ENCODE measurements around the gene GPNMB.

The GPNMB gene

DNA sequence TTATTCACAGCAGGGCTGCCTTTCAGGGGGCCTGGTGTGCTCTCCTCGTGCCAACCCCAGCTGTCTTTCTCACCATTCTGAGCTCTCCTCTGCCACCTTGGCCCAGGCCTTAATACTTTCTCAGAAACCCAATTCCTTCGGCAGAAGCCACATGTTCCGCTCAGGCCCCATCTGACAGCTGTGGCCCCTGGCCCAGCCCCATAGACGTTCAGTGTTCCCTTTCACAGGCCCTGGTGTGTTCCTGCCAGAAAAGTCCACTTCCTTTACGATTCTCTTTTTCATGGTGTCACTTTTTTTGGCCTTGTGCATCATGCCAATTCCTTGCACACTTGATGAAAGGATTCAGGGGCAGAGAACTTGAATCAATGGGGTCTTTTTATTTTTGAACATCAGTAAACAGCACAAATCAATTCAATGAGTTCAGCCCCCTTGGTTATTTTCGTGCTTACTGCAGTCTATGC, 15.9 kb upstream of the GPNMB start:
- DNase-seq (ENCODE audit: low read depth), result no peak

DNA sequence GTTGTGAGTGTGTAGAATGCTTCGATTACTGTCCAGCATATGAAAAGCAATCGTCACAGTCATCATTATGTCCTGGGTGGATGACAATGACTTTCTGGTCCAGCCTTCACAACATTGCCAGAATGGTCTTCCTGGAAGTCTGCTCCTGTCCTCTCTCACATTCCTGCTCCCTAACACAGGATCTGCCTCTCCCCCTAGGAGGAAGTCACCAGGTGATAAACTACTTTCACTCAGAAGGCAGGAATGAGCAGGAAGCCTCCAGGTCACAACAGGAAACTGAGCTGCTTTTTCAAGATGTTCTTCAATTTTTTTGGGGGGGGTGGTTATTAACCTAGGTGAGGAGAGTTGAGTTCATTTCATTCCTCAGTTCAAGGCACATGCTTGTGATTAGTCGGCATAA, 13.6 kb upstream of the GPNMB start:
- no peak for DNase-seq (ENCODE audit: low read depth)

DNA sequence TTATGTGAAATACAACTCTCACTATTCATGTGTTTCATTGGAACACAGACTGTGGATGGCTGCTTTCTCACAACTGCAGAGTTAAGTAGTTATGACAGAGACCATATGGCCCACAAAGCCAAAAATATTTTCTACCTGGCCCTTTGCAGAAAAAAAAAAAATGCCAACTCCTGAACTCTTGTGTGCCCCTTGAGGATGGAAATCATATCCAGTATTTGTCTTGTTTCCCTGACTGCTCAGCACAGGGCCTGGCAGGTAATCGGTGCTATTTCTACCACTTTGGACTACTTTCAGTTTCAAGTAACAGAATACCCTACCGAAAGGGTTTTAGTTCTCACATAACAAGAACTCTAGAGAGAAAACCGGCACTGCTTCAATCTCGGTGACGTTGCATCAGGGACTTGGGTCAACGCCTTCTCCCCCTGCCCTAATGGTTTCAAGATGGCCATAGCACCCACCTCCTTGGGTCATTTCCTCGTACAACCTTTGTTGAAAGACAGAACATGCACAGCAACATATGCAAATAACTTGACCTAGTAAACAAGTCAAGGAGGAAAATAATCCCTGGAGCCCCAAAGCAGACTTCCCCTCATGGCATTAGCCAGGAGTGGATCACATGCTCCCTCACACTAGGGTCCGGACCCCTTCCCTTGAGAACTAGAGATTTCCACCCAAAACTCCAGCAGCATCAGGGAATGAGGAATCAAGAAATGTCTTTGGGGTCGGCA, 11.8 kb upstream of the GPNMB start:
- DNase-seq (ENCODE audit: low read depth), result no peak

DNA sequence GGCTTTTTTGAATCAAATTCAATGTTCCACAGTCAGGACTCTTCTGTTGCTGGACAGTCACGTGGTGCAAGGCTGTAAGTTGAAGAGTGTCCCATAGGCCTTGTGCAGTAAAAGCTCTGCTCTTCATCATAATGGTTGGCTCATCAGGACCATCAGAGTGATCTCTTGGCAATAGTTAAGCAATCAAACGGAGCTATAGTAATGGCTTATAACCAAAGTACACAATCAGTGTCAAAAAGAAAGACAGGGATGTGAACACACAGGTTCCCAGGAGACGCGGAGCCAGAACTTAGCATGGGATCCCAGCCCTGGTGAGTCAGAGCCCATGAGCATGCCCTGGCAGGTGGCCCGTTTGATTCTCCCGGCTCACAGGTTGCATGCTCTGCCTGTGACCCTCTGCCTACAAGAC, 10.8 kb upstream of the GPNMB start:
- DNase-seq (ENCODE audit: low read depth), result no peak

DNA sequence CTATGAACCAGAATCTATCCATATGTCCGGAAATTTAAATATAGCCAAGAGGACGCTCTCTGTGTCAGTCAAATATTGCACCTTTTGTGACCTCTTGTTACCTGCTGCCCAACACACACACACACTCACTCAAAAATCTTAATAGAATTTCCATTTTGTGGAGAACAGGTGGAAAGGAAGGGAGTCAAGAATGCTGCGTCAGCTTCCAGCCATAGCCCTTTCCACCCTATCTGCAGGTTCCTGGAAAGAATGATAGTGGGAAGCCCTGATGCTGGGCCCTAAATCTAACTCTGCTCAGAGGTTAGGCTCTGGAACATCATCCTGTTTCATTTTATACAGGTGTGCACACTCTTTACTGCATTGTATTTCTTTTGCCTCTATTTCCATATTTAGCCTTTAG, 9.6 kb upstream of the GPNMB start:
- no peak for DNase-seq (ENCODE audit: low read depth)

DNA sequence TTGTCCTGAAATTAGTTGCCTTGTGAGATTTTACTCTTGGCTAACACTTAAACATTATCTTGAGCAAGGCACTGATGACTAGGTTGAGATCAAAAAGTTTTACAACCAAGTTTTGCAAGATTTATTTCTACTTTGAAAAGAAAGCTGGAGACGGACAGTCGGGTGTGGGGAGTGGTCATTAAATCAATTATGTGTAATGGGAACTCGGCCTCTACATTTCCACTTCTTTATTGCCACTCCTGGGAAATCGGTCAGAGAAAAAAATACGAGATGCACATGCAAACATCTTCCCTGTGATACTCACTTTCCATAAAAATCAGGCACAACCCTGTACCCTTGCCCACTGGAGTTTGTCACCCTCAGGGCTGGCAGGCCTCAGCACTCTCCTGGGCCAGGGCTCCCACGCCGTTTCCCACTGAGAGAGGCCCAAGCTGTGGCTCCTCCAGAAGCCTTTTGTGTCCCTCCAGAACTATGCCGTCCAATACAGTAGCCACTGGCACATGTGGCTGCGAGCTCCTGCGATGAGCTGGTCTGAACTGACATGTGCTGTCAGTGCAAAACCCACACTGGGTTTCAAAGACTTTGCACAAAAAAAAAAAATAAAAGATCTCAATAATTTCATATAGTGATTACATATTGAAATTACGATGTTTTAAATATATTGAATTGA, 7.5 kb upstream of the GPNMB start:
- DNase-seq (ENCODE audit: low read depth), result no peak

DNA sequence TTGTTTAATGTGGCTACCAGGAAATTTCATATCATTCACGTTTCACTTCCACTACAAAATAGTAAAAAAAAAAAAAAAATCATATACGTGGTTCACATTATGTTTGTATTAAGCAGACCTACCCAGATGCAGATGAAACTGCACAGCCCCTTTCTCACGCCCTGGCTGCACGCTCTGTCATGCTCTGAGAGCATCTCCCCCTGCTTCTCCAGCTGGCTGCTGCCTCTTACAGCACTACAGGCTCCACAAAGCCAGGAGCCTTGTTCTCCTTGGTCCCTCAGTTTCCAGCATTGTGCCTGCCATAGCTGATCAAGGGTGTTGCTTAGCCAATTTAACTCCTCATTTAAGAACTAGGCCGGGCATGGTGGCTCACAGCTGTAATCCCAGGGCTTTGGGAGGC, 6.9 kb upstream of the GPNMB start:
- no peak for DNase-seq (ENCODE audit: low read depth)

DNA sequence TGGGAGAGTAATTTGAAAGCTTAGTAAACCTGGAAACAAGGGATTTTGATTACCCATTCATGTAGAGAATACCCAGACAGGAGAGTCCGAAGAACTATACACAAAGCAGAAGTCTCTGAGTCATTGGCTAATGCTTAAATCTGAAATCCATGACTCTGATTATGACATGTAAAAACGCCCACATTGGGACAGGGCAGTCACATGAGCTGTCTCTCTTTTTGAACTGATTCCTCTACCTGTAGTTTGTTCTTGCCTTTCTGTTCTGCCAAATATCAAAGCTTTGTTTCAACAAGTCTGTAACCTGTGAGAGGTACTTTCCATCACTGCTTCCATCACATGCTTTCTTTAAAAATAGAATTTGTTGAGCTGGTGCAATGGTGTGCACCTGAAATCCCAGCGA, 4.3 kb upstream of the GPNMB start:
- no peak for DNase-seq (ENCODE audit: low read depth)

DNA sequence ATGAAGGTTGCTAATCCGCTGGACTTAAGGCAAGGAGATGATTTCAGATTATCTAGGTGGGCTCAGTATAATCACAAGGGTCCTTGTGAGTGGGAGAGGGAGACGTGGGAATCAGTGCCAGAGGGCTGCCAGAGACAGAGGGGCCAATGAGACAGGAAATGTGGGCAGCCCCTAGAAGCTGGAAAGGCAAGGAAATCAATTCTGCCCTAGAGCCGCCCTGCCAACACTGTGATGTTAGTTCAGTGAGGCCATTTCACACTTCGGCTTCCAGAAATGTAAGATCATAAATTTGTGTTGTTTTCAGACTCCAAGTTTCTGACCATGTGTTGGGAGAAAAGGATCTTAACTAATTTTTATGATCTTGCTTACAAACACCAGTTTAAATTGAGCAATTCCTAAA, 3.6 kb upstream of the GPNMB start:
- no peak for DNase-seq (ENCODE audit: low read depth)

DNA sequence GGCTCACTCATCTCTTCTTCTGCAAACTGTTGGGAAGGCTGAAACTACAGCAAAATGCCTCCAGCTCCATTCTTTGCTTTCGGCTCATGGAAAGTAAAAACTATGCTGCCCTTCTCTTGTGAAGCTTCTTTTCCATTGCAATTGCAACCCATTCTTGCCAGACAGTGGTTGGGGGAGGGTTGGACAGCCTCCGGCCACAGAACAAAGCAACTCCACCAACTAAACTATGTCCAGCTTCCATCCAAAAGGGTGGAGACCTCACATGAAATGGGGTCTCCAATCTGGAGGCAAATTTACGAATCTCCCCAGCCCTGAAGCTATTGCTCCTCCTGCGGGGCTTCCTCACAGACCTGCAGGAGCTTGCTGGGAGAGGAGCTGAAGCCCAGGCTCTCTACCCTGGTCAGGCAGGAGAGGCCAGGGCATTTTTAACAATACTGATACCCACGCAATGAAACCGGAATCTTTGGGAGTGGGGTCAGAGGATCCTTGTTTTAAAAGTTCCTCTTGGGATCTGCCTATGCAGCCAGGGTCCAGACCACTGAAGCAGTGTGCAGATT, 549 bp downstream of the GPNMB start:
- DNase-seq (ENCODE audit: low read depth), result no peak

DNA sequence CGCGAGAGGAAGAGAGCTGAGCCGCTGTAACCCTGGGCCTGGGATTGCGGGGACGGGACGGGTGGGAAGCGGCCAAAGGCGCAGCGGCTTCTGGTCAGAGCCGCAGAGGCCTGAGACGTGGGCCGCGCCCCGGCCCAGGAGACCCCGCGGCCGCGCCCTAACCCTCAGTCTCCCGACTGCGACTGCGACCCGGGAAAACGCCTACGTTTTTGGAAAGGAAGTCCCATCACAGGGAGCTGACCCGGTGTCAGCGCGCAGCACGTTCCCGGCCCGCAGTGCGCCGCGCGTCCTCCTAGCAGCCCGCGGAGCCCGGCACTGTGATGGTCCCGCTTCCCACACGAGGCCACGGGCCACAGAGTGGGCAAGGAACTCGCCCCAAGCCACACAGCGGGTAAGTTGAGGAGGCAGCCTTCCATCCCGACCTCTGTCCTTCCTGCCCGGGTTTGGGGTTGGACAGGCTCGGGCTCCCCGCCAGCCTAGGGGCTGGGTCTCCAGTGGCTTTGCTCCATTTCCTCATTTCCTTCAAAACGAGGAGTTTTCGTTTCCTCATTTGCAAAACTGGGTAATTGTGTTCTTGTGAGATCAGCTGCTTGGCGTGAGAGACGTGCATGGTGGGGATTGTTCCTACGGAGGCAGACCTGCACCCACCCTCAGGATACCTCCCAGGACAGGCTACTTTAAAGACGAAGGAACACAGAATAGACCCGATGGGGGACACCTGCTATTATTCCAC, 1.2 kb downstream of the GPNMB start:
- DNase-seq (ENCODE audit: low read depth), result no peak

DNA sequence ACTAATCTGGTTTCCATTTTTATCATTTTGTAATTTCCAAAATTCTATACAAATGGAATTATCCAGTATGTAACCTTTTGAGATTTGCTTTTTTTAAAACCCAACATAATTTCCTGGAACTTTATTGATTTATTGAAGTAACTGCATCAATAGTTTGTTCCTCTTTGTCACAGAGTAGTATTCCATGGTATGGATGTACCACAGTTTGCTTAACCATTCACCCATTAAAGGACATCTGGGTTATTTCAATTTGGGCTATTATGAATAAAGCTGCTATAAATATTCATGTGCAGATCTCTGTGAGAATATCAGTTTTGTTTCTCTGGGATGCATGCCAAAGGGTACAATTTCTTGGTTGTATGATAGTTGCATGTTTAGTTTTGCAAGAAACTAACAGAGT, 2.9 kb downstream of the GPNMB start:
- DNase-seq (ENCODE audit: low read depth), result no peak

DNA sequence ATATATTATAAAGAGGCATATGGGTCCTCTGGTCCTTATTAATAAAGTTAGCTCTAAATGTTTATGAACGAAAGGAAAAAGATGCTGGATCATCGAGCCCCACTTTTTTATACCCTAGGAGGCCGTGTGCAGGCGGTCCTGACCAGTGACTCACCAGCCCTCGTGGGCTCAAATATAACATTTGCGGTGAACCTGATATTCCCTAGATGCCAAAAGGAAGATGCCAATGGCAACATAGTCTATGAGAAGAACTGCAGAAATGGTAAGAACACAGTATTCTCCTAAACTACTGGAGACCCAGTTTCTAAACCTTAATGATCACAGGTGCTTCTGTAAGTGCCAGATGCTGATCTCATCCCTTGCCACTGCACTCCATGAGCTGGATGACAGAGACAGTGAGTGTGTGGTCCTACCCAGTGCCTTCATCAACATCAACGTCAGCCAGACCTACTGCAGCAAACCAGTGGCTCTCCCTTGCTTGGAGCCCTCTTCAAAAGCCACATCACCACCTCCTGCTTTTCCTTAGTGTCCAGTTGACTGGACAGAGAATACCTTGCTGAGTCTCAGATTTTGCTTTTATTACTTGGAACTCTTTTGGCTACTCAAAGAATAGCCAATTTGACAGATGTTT, 7.6 kb downstream of the GPNMB start:
- DNase-seq (ENCODE audit: low read depth), result no peak

DNA sequence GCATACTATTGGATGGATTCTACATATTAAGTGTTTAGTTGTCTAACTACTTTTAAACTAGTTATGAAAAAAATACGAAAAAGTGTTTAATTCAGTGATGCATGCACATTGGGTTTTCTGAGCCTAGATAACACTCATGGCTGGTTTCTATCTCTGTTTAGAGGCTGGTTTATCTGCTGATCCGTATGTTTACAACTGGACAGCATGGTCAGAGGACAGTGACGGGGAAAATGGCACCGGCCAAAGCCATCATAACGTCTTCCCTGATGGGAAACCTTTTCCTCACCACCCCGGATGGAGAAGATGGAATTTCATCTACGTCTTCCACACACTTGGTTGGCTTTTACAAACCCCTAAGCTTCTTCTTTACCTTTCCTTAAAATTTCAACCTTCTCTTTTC, 10.2 kb downstream of the GPNMB start:
- DNase-seq (ENCODE audit: low read depth), result no peak

DNA sequence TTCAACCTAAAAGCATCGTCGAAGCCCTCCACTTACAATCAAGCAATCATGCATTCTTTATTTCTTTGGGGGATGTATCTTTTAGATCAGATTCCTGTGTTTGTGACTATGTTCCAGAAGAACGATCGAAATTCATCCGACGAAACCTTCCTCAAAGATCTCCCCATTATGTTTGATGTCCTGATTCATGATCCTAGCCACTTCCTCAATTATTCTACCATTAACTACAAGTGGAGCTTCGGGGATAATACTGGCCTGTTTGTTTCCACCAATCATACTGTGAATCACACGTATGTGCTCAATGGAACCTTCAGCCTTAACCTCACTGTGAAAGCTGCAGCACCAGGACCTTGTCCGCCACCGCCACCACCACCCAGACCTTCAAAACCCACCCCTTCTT, 13.8 kb downstream of the GPNMB start:
- DNase-seq (ENCODE audit: low read depth), result no peak

DNA sequence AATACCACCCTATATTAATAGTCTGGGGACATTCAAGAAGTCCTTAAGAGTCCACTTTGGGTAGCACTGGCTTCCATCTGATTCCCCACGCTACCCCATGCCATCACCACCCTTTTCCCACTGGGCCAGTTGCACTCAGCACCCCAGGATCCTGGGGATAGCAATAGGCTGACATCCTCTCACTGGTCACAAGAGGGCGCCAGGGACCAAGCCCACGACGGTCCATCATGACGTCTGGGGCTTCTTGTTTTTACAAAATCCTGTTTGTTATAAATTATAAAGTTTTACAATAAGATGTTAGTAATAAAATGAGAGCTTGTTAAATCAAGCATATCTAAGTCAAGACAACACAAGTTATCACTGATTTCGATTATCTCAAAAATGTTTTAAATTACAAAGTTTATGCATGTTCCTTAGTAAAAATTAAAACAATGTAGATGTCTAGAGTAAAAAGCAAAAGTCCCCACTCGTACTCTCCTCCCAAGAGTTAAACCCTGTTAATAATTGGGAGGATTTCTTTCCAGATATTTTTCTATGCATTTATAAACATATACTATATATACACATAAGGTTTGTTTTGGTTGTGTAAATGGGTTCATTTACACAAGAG, 15.4 kb downstream of the GPNMB start:
- DNase-seq (ENCODE audit: low read depth), result peak; percentile 28

DNA sequence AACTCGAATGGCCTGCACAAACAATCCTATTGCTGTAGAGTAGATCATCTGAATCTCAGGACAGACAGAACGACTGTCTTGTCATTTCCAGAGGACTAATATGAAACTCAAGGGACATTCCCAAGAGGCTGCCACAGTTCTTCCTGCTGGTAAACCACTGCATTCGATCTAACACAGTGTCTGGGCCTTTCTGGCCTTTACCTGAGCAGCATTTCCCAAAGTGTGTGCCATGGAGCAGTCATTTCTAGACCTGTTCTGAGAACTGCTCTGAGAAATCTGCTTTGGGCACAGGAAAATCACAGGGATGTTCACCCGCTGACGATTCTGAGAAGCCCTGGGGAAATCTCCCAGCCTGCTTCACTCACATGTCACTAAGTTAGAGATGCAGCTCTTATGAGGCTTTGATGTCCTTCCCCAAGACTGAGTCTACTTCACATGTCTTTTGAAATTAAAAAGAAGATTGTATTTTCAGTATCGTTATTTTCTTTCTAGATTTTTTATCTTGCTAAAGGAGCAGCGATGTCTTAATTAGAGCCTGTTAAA, 18.4 kb downstream of the GPNMB start:
- no peak for DNase-seq (ENCODE audit: low read depth)

DNA sequence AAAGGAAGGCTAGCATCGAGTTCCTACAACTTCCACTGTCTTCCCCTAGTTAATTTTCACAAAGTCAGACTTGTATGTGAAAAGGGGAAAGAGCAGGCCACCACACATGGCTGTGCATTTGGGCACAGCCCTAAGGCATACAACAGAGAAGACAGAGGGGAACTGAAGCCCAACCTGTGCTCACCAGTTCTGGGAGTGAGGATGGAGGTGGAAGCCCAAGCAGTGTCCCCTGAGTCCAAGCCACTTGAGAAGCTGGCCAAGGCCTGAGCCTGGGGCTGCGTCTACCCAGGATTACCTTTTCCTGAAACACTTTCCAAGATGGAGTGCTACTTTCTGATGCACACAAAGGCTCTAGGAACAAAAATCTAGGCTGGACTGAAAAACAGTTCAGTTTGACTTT, 20.3 kb downstream of the GPNMB start:
- no peak for DNase-seq (ENCODE audit: low read depth)

DNA sequence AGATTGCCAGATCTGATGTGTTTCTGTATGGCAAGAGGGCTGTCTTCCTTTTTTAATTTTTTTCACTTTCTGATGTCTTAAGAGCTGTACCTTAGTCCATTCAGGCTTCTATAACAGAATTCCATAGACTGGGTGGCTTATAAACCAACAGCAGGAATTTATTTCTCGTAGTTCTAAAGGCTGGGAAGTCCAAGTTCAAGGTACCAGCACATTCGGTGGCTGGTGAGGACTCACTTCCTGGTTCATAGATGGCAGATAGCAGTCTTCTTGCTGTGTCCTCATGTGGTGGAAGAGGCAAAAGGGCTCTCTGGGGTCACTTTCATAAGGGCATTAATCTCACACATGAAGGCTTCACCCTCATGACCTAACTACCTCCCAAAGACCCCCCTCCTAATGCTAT, 20.8 kb downstream of the GPNMB start:
- DNase-seq (ENCODE audit: low read depth), result no peak

DNA sequence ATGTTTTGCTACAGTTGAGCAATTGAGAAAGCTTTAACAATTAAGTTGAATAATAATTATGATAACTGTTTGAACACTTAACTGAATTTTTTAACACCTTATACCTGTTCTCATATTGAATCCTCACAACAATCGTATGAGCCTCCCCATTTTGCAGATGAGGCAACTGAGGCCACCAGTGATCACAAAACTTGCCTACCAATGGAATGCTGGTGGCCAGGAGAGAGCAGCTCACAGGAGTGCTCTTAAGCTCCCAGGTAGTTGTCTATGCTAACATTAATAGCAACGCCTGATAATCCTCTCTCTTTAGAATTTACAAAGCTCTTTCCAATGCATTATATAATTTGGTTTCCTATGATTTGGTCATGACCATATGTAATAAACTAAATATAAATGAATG, 21.6 kb downstream of the GPNMB start:
- no peak for DNase-seq (ENCODE audit: low read depth)

DNA sequence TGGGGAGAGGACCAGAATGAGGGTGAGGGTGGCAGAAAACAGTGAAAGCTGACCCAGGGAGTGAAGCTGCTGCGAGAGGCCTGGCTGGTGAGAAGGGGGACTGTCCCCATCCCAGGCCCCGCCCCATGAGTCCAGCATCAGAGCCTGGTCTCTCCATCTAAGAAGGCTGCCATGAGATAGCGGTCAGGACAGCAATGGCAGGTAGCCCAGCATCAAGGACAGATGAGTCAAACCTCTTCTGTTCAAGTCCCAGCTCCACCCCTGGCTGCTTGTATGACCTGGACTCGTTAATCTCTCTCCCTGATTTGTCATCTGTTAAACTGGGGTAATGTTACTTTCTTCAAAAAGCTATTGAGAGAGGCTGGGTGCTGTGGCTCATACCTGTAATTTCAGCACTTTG, 22.2 kb downstream of the GPNMB start:
- DNase-seq (ENCODE audit: low read depth), result no peak

DNA sequence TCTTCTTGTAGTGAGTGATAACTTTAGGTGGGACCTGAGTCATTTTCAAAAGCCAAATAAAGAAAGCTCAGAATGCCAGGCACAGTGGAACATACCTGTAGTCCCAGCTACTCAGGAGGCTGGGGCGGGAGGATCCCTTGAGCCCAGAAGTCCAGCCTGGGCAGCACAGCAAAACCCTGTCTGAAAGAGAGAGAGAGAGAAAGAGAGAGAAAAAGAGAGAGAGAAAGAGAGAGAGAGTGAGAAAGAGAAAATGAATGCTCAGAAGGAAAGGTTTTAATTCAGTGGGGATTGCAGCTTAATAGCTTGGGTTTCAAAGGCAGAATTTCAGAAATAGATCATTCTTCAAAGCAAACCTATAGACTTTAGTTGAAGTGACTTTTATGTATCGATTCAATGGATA, 25.7 kb downstream of the GPNMB start:
- no peak for DNase-seq (ENCODE audit: low read depth)

Data from activated gamma-delta T cell treated with anti-CD3 and anti-CD28 coated beads, Interleukin-2, amount 50 U/mL, for 16 hours (primary cell).